GM21786 (cell line): ENCODE data around the gene NCCRP1.

Experiments
- ATAC-seq: cut with Tn5 transposase; IDR thresholded peaks from one replicate; pipeline ENCODE4 v1.9.1; 2021; ENCODE audit not compliant: unreplicated experiment

NCCRP1 gene, protein sequence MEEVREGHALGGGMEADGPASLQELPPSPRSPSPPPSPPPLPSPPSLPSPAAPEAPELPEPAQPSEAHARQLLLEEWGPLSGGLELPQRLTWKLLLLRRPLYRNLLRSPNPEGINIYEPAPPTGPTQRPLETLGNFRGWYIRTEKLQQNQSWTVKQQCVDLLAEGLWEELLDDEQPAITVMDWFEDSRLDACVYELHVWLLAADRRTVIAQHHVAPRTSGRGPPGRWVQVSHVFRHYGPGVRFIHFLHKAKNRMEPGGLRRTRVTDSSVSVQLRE

DNA sequence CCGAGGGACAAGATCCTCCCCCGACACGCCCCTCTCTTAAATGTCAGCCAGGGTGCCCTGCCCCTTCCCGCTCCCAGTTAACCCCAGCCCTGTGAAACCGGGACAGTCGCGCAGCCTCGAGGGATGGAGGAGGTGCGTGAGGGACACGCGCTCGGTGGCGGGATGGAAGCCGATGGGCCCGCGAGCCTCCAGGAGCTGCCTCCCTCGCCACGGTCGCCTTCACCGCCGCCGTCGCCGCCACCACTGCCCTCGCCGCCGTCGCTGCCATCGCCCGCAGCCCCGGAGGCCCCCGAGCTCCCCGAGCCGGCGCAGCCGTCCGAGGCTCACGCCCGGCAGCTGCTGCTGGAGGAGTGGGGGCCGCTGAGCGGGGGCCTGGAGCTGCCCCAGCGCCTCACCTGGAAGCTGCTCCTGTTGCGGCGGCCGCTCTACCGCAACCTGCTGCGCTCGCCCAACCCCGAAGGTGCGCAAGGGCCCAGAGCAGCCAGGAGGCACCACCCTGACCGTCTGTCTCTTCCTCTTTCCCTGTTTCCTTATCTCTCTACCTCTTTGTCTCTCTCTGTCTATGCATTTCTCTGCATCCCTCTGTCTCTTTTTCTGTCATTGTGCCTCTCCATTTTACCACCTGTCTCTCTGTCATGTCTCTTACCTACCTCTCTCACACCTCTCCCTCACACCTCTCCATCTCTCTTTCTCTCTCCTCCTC lies at the start of gene NCCRP1:
Gene NCCRP1, plus strand, starts transcription at position 105 of the 703 bp plus-strand sequence. Its CDS starts 19 bp downstream, at position 124.
- no peak for ATAC-seq

DNA sequence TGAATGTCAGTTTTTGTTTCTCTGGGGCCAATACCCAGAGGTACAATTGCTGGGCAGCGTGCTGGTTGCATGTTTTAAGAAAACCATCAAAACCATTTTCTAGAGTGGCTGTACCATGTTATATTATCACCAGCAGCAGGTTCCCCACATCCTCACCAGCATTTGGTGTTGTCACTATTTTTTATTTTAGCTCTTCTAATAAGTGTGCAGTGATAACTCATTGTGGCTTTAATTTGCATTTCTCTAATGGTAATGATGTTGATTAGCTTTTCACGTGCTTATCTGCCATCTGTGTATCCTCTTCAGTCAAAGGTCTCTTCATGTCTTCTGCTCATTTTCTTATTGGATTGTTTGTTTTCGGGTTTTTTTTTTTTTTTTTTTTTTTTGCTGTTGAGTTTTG lies 49.3 kb upstream of the NCCRP1 start:
- ATAC-seq = no peak

GRCh38 chr19:39148939-39149529 lies 47.7 kb upstream of the NCCRP1 start:
- no peak for ATAC-seq

GRCh38 chr19:39150235-39150634 lies 46.5 kb upstream of the NCCRP1 start:
- no peak for ATAC-seq

GRCh38 chr19:39150807-39151600 lies 45.8 kb upstream of the NCCRP1 start:
- no peak for ATAC-seq

- ATAC-seq = no peak
These were observed 44.7 kb upstream of the NCCRP1 start for GRCh38 chr19:39152066-39152465.

GRCh38 chr19:39154100-39154628 lies 42.6 kb upstream of the NCCRP1 start:
- no peak for ATAC-seq

DNA sequence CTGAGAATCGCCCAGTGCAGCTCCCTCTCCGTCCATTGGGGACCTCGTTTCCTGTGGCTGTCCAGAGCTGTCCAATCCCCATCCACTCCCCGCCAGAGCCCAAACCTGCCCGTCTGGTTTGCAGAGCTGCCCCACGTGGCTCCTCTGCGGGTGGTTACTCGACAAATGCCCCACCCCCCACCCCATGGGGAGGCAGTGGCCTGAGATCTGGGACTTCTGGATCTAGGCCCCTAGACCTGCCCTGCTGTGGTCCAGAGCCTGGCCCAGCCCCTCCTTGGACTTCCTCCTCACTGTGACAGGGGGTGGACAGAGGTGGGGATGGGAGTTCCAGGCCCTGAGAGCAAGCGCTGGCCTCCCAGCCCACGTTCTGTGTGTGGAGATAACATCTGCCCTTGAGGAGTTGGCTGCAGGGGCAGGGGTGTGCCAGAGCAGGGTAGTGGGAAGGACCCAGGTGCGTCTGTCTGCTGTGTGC lies 42.1 kb upstream of the NCCRP1 start:
- no peak for ATAC-seq

- no peak for ATAC-seq
These were observed 41.6 kb upstream of the NCCRP1 start for GRCh38 chr19:39155114-39155700.

GRCh38 chr19:39155741-39156140 lies 41.0 kb upstream of the NCCRP1 start:
- ATAC-seq = no peak

DNA sequence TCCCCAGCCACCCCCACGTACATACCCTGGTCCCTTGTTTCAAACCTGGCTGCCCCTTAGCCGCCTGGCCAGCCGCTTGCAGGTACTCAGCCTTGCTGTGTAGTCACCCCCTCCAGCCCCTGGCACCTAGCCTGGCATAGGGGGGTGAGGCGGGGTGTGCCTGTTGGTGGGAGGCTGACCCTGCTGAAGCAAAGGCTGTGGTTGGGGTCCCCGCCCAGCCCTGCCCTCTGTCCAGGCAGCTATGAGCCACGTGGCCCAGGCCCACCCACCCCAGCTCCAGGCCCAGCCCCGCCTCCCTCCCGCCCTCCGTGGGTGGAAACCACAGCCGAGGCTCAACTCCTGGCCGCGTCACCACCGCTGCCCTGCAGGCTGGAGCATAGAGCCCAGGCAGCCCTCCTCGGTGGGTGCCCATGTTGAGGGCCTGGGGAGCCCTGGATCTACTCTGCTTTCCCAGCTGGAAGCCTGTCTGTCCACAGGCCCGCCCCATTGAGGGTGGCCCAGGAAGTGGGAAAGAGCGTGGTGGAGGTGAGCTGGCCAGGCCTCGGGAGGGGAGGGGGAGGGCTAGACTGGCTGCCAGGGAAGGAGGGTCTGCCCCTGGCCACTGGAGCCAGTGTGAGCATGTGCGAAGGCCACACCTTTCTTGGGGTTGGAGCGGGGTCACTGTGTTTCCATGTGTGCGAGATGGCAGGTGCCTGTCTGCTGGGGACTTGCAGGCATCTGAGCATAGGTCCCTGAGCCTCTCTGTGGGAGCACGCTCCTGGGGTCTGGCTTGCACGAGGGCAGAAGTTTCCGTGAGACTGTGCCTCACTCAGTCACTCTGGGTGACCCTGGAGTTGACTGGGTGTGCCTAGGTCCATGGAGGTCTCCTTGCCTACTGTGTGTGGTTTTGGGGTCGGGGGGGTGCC lies 40.2 kb upstream of the NCCRP1 start:
- ATAC-seq = no peak

GRCh38 chr19:39157275-39157996 lies 39.3 kb upstream of the NCCRP1 start:
- no peak for ATAC-seq

GRCh38 chr19:39157997-39158389 lies 38.8 kb upstream of the NCCRP1 start:
- no peak for ATAC-seq

GRCh38 chr19:39158646-39159260 lies 38.0 kb upstream of the NCCRP1 start:
- no peak for ATAC-seq

GRCh38 chr19:39160523-39160861 lies 36.3 kb upstream of the NCCRP1 start:
- no peak for ATAC-seq

- ATAC-seq = no peak
These were observed 35.7 kb upstream of the NCCRP1 start for GRCh38 chr19:39160889-39161672.

GRCh38 chr19:39162441-39163043 lies 34.2 kb upstream of the NCCRP1 start:
- ATAC-seq = no peak
